IPS DF 19.7 (cell line): ENCODE measurements around the gene MRPL30.
"Not testable (repeated sequence)": the region's sequence is repeated elsewhere in the genome, so short reads cannot be mapped to it uniquely, and the experiment has no call there.

Experiments
- DNase-seq: peaks from one replicate; pipeline ENCODE4 v3.0.0-alpha.2; 2013; ENCODE audit warnings: low read depth, low spot score

MRPL30 gene

DNA sequence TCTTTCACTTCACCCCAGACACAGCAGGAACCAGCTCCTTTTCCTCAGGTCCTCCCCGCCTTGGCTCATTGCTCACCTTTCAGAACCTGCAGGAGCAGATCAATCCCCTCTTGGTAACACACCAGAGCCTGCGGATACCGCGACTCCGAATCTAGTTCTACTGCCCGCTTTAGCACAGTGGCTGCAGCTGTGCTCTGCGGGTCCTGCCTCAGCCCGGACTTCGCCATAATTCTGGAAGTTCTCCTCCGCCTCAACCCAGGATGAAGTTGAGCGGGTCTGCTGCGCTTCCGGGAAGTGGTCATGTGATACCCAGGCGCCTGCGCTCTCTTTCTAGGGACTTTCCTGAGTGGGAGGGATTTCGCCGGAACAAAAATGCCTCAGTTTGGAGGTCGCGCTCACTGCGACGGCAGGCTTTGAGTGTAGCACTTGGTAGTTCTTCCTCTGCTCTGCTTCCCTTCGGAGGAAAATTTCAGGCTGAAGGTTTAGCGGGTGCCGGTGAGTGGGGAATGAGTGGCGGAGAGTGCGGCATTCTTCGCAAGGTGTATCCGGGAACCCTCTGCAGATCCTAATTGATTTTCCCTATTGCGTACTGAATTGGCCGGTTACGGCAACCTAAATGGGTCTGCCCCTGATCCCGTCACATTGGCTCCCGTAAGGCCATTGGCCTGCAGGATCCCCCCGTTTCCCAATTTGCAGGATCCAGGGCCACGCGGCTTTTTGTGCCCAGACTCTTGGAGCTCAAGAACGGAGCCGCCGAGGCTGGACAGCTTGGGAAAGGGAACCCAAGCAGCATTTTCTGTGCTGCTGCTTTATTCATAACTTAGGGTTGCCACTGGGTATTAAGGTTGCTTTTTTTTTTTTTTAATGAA is at the start of gene MRPL30, which contains the start of gene MITD1:
TSS of gene MRPL30 (plus strand) at position 430 of the 869 bp plus-strand sequence. CDS start 5,020 bp downstream, outside the sequence.
TSS of gene MITD1 (minus strand) at position 304 of the 869 bp plus-strand sequence. CDS start at position 227, 77 bp downstream.
- peak; percentile 85 for DNase-seq

DNA sequence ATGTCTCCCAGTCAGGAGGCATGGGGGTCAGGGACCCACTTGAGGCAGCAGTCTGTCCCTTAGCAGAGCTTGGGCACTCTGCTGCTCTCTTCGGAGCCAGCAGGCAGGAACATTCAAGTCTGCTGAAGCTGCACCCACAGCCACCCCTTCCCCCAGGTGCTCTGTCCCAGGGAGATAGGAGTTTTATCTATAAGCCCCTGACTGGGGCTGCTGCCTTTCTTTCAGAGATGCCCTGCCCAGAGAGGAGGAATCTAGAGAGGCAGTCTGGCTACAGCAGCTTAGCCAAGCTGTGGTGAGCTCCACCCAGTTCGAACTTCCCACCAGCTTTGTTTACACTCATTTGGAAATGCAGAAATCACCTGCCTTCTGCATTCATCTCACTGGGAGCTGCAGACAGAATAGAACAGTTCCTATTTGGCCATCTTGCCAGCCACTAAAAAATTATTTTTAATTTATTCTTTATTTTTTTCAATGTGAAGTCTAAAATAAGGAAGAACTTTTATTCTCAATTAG is 45.9 kb upstream of the MRPL30 start:
- not testable (repeated sequence) for DNase-seq

- no peak for DNase-seq
Measured at GRCh38 chr2:99139003-99139402, 42.0 kb upstream of the MRPL30 start.

GRCh38 chr2:99140056-99140859 is 40.7 kb upstream of the MRPL30 start:
- DNase-seq = peak; percentile 2

GRCh38 chr2:99140860-99141109 is 40.2 kb upstream of the MRPL30 start:
- no peak for DNase-seq

- DNase-seq = peak; percentile 65
Measured at GRCh38 chr2:99141110-99142108, 39.6 kb upstream of the MRPL30 start, which contains the start of gene C2orf15. Gene C2orf15 (plus strand): TSS chr2:99141707. CDS start chr2:99150559, 8,852 bp downstream.

DNA sequence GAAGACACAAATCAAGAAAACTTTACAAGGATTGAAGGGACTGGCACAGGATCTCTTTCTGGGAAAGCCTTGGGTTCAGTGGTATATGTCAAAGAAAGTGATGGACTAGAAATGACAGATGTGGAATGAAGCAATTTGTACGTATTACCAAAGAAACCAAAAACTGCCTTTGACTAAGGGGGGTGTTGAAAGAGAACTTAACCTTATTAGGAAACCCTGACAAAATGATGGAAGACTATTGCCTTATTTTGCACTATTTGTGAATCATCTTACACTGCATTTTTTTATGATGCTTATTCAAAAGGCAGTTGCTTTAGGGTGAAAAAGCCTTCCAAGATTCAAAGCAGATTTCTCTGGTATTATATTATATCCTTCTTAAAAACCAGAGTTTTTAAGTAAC is 30.3 kb upstream of the MRPL30 start:
- DNase-seq = no peak

DNA sequence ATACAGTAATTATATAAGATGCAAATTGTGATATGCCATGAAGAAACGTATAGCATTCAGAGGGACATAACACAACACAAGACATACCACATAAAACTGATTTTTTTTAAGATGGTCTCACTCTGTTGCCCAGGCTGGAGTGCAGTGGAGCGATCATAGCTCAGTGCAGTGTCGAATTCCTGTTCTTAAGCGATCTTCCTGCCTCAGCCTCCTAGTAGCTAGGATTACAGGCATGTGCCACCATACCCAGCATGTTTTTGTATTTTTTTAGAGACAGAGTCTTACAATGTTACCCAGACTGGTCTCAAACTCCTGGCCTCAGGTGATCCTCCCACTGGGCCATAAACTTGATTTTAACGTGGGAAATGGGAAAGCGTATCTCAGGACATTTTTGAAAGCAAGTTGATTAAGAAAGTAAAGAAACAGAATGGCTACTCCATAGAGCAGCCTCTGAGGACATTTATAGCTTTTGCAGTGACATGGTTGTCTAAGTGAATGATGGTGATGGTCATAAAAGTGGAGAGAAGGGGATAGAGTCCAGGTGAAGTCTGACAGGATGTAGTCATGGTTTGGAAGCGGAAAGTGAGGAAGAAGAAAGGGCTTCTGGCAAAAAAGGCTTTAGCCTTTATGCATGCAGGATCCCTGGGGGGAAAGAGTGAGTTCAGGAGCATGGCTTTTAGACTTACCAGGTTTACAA is 28.6 kb upstream of the MRPL30 start:
- no peak for DNase-seq

DNA sequence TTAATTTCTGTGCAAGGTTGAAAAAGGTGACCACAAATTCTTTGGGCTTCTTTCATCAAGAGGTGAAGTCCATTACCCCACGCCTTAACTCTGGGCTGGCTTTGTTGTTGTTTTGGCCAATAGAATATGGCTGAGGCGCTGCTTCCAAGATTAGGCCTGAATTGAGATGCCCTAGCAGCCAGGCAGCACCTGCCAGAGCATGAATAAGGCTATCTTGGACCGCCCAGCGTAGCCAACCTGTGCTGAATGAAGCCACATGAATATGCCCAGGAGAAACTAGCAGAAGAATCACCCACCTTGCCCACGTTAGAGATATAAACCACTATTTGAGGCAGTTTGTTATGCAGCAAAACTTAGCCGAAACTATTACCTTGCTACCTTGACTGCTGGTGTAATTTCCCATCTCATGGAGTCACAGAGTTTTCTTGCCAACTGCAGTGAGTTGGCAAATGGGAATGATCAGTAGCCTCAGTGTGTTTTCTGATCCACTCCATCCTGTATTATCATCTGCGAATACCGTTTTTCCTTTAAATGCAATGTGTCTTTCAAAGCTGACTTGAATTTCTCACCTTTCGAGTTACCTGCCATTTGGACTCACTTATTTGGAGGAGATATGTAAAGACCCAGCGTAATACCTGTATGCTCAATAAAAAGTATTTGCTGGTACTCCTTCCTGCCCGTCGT is 26.9 kb upstream of the MRPL30 start:
- no peak for DNase-seq

DNA sequence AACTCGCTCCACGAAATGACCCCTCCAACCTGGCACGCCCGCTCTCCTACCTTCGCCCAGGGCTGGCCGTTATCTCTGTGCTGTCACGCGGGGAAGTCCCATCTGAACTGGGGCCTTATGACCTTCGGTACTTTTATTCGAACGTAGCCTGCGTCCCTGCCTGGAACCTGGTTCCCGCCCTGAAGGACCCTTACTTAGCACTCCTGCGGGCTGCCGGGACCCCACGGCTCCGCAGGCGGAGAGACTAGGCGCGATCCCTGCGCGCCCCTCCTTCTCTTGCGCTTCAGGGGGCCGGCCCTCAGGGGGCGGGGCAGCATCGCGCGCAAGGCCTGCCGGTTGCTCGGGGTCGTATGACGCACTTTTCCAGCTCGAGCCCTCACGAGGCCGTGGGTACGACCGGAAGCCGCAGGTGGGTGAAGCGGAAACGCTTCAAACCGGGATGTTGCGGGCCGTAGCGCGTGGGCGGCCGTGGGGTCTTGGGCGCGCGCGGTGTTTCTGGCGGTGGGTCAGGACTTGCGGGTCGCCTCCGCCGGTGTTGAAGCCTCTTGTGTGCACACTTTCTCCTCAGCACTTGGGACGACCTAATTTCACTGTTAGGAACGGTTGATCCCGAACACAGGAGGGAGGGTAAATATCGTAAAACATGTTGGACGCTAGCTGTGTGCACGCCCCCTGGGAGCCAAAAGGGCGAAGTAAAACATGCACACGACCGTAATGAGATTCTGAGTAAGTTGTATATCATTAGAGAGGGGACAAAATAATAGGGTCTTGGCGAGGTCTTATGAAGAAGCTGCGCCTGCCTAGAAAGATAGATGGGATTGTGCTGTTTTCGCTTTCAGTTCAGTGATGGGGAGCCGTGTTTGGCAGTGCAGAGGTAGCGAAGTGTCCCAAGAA is 26.1 kb upstream of the MRPL30 start, which contains the start of the genes LIPT1 and TSGA10:
TSS of gene LIPT1 (plus strand) at position 325 of the 894 bp plus-strand sequence. CDS start 6,991 bp downstream, outside the sequence.
TSS of gene TSGA10 (minus strand) at position 300 of the 894 bp plus-strand sequence. CDS start 45,503 bp downstream, outside the sequence.
- DNase-seq = peak; percentile 61

DNA sequence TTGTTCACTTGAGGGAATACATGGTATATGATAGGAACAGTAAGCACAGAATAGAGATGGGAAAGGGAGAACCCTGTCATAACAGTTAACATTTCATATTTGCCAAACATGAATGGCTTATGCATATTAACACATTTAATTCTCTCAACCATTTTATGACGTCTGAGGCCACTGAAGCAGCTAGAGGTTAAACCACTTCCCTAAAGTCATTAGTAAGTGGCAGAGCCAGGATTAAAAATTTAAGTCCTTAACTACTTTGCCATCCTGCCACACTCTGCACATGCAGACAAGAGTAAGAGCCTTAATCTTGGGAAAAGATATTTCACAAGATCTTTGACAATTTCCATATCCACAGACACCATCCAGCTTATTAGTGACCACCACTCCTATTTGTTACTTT is 24.1 kb upstream of the MRPL30 start:
- no peak for DNase-seq

GRCh38 chr2:99158599-99158998 is 22.4 kb upstream of the MRPL30 start:
- no peak for DNase-seq

- no peak for DNase-seq
Measured at GRCh38 chr2:99159594-99159993, 21.4 kb upstream of the MRPL30 start.

GRCh38 chr2:99166218-99166617 is 14.8 kb upstream of the MRPL30 start:
- no peak for DNase-seq

DNA sequence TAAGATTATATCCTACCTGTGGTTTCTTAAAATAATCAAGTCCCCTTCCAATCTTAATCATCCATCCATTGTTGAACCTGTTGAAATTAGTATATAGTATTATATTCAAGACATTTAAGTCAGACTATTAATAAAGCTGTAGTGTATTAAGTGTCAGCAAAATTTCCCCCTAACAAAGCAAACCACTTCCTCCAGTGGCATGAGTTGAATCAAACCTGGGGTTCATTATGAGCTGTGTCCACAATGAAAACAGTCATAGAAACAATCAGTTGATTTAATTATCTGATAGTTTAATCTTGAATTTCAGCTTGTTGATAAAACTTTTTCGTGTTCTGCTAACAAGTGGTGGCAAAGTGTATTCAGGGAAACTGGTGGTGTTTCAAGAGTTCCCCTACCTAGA is 11.4 kb upstream of the MRPL30 start:
- DNase-seq = no peak

GRCh38 chr2:99171377-99172140 is 9.4 kb upstream of the MRPL30 start:
- DNase-seq = no peak

GRCh38 chr2:99181624-99182000 is 628 bp downstream of the MRPL30 start:
- DNase-seq = no peak

DNA sequence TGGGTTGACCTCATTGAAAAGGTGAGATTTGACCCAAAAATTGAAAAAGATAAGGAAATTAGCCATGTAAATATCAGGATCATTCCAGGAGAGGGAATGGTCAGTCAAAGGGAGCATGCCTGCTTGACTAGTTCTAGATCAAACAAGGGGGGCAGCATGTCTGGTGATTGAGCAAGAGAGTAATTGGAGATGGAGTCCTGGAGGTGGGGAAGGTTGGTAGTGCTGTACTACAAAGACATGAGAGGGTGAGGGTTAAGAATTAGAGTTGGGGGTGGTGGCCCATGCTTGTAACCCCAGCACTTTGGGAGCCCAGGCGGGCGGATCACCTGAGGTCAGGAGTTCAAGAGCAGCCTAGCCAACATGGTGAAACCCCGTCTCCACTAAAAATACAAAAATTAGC is 2.0 kb downstream of the MRPL30 start:
- no peak for DNase-seq
